ENCODE results near the gene ADAM19.

GRCh38 chr5:157545610-157546310 lies 29.8 kb downstream of the ADAM19 start:
- no peak for TF ChIP-seq CTCF (conservative IDR thresholded peaks at IDR 0.05 in 1 of 2, IDR thresholded peaks at IDR 0.05 in 1 of 2; ENCODE audit: low read depth in 1 of 2, low read length in 2 of 2)
- no peak for TF ChIP-seq EZH2 (IDR thresholded peaks at IDR 0.05; ENCODE audit: low read length, missing control alignments)
